Heart right ventricle (tissue), 16 donors: ENCODE measurements around the gene COL9A1. TPM values are rescaled to one million over a fixed set of nuclear protein-coding genes. Genes with fewer than 3 reads are reported as not detected.

Source experiments
- ATAC-seq, 8 donors: fragments of 200-7000 bp; cut with Tn5 transposase; one replicate each; pipeline ENCODE4 v1.9.1; 2020; ENCODE audit warnings: mild to moderate bottlenecking in 8 of 8, moderate library complexity in 8 of 8, moderate number of reproducible peaks in 1 of 8
- DNase-seq, 2 donors: peaks; one replicate each; pipeline ENCODE4 v3.0.0-alpha.2; 2020
- H3K27ac ChIP-seq, 10 donors: fragments of 200-600 bp; sonication (generic) in 2 of 10; one replicate each; pipeline versions ENCODE4 v1.5.0 to v1.8.0; 2020 to 2022; ENCODE audit warnings: mild to moderate bottlenecking in 3 of 10
- H3K27me3 ChIP-seq, 7 donors: fragments of 200-600 bp; one replicate each; pipeline ENCODE4 v1.8.0; 2021 to 2022; ENCODE audit warnings: mild to moderate bottlenecking in 2 of 7
- H3K36me3 ChIP-seq, 9 donors: fragments of 200-600 bp; sonication (generic) in 1 of 9; one replicate each; pipeline versions ENCODE4 v1.5.0 to v1.8.0; 2020 to 2022; ENCODE audit warnings: mild to moderate bottlenecking in 2 of 9
- H3K4me1 ChIP-seq, 9 donors: fragments of 200-600 bp; sonication (generic) in 1 of 9; one replicate each; pipeline versions ENCODE4 v1.5.0 to v1.8.0; 2020 to 2022; ENCODE audit warnings: mild to moderate bottlenecking in 4 of 9
- H3K4me3 ChIP-seq, 10 donors: fragments of 200-600 bp; sonication (generic) in 2 of 10; one replicate each; pipeline versions ENCODE4 v1.5.0 to v1.8.0; 2020 to 2022; ENCODE audit warnings: mild to moderate bottlenecking in 7 of 10, moderate library complexity in 2 of 10
- H3K9me3 ChIP-seq, 11 donors: fragments of 200-600 bp in 10 of 11; sonication (generic) in 2 of 11; one replicate each; pipeline versions ENCODE4 v1.5.0 to v1.8.0; 2013 to 2022; ENCODE audit warnings: mild to moderate bottlenecking in 2 of 11, control low read depth in 1 of 11, moderate library complexity in 1 of 11
- WGBS, 2 donors: extraction: QIAGEN DNeasy Blood & Tissue Kit; methylation state at CpG; one replicate each; pipeline ENCODE4 v1.1.7; 2013; ENCODE audit warnings: inconsistent platforms in 1 of 2; 5-methylcytosine and 5-hydroxymethylcytosine counted together
- intact Hi-C, 10 donors: fragments of 100-400 bp; cut with DNase I; formaldehyde crosslinking; loops; one replicate each; pipeline versions ENCODE4 v1.11.1 to v1.14.2; 2022
- polyA plus RNA-seq, 2 donors: library from polyadenylated mRNA; stranded (reverse); fragments of 200-250 nt; gene quantifications; one replicate each; pipeline ENCODE4 v1.2.3, GENCODE V29; 2013
- total RNA-seq, 10 donors: library from RNA; stranded (reverse); fragmentation: NEBNext Ultra II Directional in 3 of 10; extraction: Animal tissue kit (Norgen Biotek cat#: 25700) in 3 of 10; gene quantifications; one replicate each; pipeline versions ENCODE4 v1.2.1 to v1.2.4, GENCODE V29; 2021 to 2023
- TF ChIP-seq, protein P1 (sequence below), 9 donors: fragments of 200-600 bp; sonication (generic) in 2 of 9; IDR thresholded peaks; one replicate each; pipeline versions ENCODE4 v1.5.0 to v1.8.0; 2021 to 2022; ENCODE audit warnings: antibody characterized with exemption in 9 of 9, mild to moderate bottlenecking in 5 of 9, moderate library complexity in 1 of 9
- donor health status: Arrhythmogenic right ventricular cardiomyopathy.
- donor health status: ischemic (EF 13 %, LVEDD 7.1; RV severe dilation, severe dysfunction).
- donor health status: healthy with polysubstance abuse.
- donor health status: DM: no; HTN: yes; CAD: no.
- donor health status: DM: no; HTN: no; CAD: no.
- donor health status: ischemic (EF 25% LVEDD 6.9; RV normal size, moderate dysfunction).
- donor health status: ischemic (EF 25% LVEDD 5.7; RV mildly dilated, moderate dysfunction).
- donor health status: healthy.
- donor health status: DM: yes; HTN: yes; CAD: no.
- donor health status: Ischemic cardiomyopathy.
- donor health status: ischemic (EF 35%, LVEDD 5.7; RV mildly dilated, moderate dysfunction).
- donor health status: nonischemic (EF 11% LVEDD 7.7; RV severe dilation, severe dysfunction).
- donor health status: DM: yes; HTN: yes; CAD: no.
- donor health status: PGD.
- donor health status: ischemic (EF 29% LVEDD 5.4; RV normal size, mild dysfunction).
- donor health status: nonischemic (EF 23%, LVEDD 6.1; RV moderate dilation, normal function).

The COL9A1 gene
- total and polyA plus RNA-seq, 12 donors: 0.16 to 5.2 (median 0.51) TPM; not detected in 1

DNA sequence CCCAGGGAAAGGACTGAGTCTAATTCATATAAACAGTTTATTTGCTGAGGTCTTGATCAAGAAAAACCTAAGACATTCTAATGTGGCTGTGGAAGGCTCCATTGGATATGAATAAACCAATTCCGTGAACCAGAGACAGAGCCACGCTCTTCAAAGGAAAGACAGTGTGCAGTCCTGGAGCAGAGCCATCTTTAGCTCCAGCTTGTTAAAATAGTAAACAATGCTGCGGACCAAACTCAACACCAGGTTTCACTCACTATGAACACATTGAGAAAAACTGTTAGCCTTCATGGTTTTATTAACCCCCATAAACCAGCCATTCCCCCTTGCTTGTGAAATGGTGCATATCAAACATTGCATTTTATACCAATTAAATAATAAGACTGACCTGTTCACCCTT, 61.9 kb downstream of the COL9A1 start:
- intact Hi-C loops: loop anchor here in 1 of 10 donors (2.0 kb wide), 1 partner anchor 16 kb away; no protein-coding TSS in a partner anchor
- Histone ChIP-seq H3K36me3 (no peaks in the 10 kb centered on the region), H3K27ac (no peak overlapping the region), H3K9me3 (no peaks in the 10 kb centered on the region), H3K4me3 (no peak overlapping the region), H3K4me1 (no peaks in the 10 kb centered on the region), H3K27me3 (no peaks in the 10 kb centered on the region)
- TF ChIP-seq, protein P1, sequence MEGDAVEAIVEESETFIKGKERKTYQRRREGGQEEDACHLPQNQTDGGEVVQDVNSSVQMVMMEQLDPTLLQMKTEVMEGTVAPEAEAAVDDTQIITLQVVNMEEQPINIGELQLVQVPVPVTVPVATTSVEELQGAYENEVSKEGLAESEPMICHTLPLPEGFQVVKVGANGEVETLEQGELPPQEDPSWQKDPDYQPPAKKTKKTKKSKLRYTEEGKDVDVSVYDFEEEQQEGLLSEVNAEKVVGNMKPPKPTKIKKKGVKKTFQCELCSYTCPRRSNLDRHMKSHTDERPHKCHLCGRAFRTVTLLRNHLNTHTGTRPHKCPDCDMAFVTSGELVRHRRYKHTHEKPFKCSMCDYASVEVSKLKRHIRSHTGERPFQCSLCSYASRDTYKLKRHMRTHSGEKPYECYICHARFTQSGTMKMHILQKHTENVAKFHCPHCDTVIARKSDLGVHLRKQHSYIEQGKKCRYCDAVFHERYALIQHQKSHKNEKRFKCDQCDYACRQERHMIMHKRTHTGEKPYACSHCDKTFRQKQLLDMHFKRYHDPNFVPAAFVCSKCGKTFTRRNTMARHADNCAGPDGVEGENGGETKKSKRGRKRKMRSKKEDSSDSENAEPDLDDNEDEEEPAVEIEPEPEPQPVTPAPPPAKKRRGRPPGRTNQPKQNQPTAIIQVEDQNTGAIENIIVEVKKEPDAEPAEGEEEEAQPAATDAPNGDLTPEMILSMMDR (IDR thresholded peaks at IDR 0.05): no peak
- WGBS, 2 donors: 50 to 56% methylated on average over 3 of the region's 3 CpGs
- DNase-seq (no peak), ATAC-seq (no peak)

DNA sequence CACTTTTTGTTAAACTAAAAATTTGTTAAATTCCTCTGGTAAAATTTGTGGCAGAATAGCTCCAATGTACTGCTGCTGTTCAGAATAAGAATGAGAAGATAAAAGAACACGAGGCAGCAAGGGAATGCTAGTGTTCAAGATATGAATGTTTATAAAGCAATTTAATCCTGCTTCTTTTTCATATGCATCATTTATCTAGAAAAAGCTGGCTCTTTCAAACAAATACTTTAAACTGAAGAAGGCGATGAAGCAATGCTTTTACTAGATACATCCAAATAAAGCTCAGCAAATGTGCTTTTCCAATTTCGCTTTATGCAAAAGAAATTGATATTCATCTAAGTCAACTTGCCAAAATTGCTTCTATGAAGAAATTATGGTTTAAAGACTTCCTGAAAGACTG, 66.5 kb downstream of the COL9A1 start:
- no peak for DNase-seq
- intact Hi-C loops: no loop called here
- Histone ChIP-seq H3K4me3 (no peak overlapping the region), H3K4me1 (no peaks in the 10 kb centered on the region), H3K27ac (no peak overlapping the region), H3K36me3 (no peaks in the 10 kb centered on the region), H3K9me3 (no peaks in the 10 kb centered on the region), H3K27me3 (no peaks in the 10 kb centered on the region)
- 68 to 69% methylated on average over 3 of the region's 3 CpGs for WGBS, 2 donors
- TF ChIP-seq, protein P1 (IDR thresholded peaks at IDR 0.05): no peak
- no peak for ATAC-seq

DNA sequence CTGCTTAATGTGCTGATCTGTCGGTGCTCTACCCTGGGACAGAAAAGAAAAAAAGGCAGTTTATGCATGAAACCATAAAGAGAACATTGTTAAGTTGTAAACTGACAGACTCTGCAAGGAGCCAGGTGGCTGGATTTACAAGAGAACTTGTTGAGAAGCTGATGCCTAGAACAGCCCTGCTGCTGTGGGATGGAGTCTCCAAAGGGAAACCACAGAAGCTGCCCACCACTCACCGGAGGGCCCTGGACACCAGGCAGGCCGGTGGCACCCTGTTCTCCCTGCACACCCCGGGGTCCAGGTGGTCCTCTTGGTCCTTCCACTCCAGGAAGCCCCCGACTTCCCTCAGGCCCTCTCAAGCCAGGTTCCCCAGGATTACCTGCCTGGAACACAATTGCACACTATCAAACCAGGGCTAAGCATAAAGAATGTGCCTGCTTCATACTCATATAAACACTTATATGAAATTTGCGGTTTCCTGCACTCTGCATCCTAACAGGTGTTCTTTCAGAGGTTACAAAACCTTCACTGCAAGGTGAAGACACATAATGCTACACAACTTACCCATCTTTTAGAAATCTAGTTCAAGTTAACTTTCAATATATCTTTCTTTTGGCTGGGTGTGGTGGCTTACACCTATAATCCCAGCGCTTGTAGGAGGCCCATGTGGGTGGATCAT, 68.2 kb downstream of the COL9A1 start:
- intact Hi-C loops: loop anchor here in 1 of 10 donors (5.0 kb wide), 1 partner anchor 758 kb away; no protein-coding TSS in a partner anchor
- Histone ChIP-seq H3K36me3 (no peaks in the 10 kb centered on the region), H3K4me3 (no peak overlapping the region), H3K9me3 (no peaks in the 10 kb centered on the region), H3K4me1 (no peaks in the 10 kb centered on the region), H3K27ac (no peak overlapping the region), H3K27me3 (no peaks in the 10 kb centered on the region)
- DNase-seq: no peak
- WGBS, 2 donors: 90 to 92% methylated on average over 7 of the region's 7 CpGs
- TF ChIP-seq, protein P1 (IDR thresholded peaks at IDR 0.05): no peak
- no peak for ATAC-seq

DNA sequence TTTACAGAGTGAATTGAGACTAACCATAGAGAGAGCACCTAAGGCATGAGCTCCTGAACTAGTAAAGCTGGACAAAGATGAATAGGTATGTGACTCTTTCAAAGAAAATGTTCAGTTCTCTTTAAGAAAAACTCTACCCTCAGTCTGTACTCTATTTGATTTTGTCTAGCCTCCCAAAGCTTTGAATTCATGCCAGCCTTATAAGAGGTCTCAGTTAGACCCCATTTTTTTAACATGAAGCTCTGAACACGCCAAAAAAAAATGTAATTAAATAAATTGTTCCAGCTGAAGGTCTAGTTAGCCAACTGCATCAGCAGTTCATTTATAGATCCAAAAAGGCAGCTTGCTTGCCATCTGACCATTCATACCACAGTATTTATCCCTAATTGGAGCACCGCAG, 71.6 kb downstream of the COL9A1 start:
- Histone ChIP-seq H3K4me3 (no peak overlapping the region), H3K36me3 (no peaks in the 10 kb centered on the region), H3K9me3 (no peaks in the 10 kb centered on the region), H3K27me3 (no peaks in the 10 kb centered on the region), H3K27ac (no peak overlapping the region), H3K4me1 (no peaks in the 10 kb centered on the region)
- ATAC-seq: no peak
- TF ChIP-seq, protein P1 (IDR thresholded peaks at IDR 0.05): no peak
- DNase-seq: no peak
- 70 to 76% methylated on average over 2 of the region's 2 CpGs for WGBS, 2 donors
- intact Hi-C loops: loop anchor here in 1 of 10 donors (5.0 kb wide), 1 partner anchor 761 kb away; no protein-coding TSS in a partner anchor
